GM12878 (cell line): ENCODE results near the gene PALMD. TPM values are rescaled to one million over a fixed set of nuclear protein-coding genes. Genes with fewer than 3 reads are reported as not detected.

Experiments used
- ATAC-seq: fragments of 200-7000 bp; cut with Tn5 transposase; 3 replicates; pipeline ENCODE4 v1.9.1; 2020; ENCODE audit warnings: mild to moderate bottlenecking, moderate library complexity
- BruUV-seq: library from RNA; stranded (reverse); fragments of 400-500 nt; replicated peaks from 2 replicates; lab custom pipeline; 2021; lab: Mats Ljungman, UMichigan
- CTCF ChIA-PET: fragments of 300-600 bp; sonication (Branson Sonifier 250); formaldehyde crosslinking; extraction: SDS; loops from one replicate; lab custom pipeline; 2021; ENCODE audit warnings: inconsistent platforms; lab: Yijun Ruan, JAX
- POLR2A ChIA-PET: fragments of 350-600 bp; formaldehyde crosslinking; extraction: SDS; loops from one replicate; lab custom pipeline; 2021; ENCODE audit warnings: inconsistent platforms; lab: Charles Lee
- RAD21 ChIA-PET: fragments of 300-600 bp; sonication (Branson Sonifier 250); formaldehyde crosslinking; loops from one replicate; lab custom pipeline; 2023; ENCODE audit warnings: antibody characterized with exemption; ENCODE audit not compliant: unreplicated experiment; lab: Charles Lee
- SMC1A ChIA-PET: fragments of 300-600 bp; sonication (Branson Sonifier 250); formaldehyde crosslinking; loops from one replicate; lab custom pipeline; 2023; ENCODE audit not compliant: unreplicated experiment, uncharacterized antibody; lab: Charles Lee
- DNase-seq: peaks from one replicate; pipeline ENCODE4 v3.0.0-alpha.2; 2011; ENCODE audit warnings: low read depth, low spot score
- FAIRE-seq: peaks from 3 replicates; lab custom pipeline; 2011; peaks lifted over from hg19 to GRCh38; lab: Jason Lieb, UNC
- H2AFZ ChIP-seq: 2 replicates; pipeline ENCODE4 v1.6.0; 2011; ENCODE audit warnings: low read depth, low read length, control low read depth; ENCODE audit not compliant: control insufficient read depth
- H3K27ac ChIP-seq: 2 replicates; pipeline ENCODE4 v1.5.1; 2011; ENCODE audit warnings: control low read depth; ENCODE audit not compliant: control insufficient read depth, insufficient read depth
- H3K27me3 ChIP-seq, 2 experiments: replicated peaks in 1 of 2; 2 replicates each; pipeline versions ENCODE4 v1.6.0 to v1.6.1; 2011; ENCODE audit warnings: low read length in 1 of 2; ENCODE audit not compliant: control insufficient read depth in 2 of 2, insufficient read depth in 2 of 2
- H3K36me3 ChIP-seq, 2 experiments: 2 replicates each; pipeline ENCODE4 v1.5.1; 2011; ENCODE audit warnings: low read length in 1 of 2; ENCODE audit not compliant: control insufficient read depth in 2 of 2, insufficient read depth in 2 of 2
- H3K4me1 ChIP-seq: 2 replicates; pipeline ENCODE4 v1.6.1; 2011; ENCODE audit warnings: mild to moderate bottlenecking, low read length, moderate library complexity, mixed read lengths; ENCODE audit not compliant: control insufficient read depth, insufficient read depth
- H3K4me2 ChIP-seq: 2 replicates; pipeline ENCODE4 v1.6.0; 2011; ENCODE audit warnings: control low read depth; ENCODE audit not compliant: control insufficient read depth, insufficient read depth
- H3K4me3 ChIP-seq: fragments of 200-600 bp; sonication (generic); 2 replicates; pipeline ENCODE4 v1.5.1; 2016
- H3K79me2 ChIP-seq: 2 replicates; pipeline ENCODE4 v1.6.0; 2011; ENCODE audit warnings: low read length; ENCODE audit not compliant: control insufficient read depth, insufficient read depth
- H3K9ac ChIP-seq: 2 replicates; pipeline ENCODE4 v1.8.0; 2011; ENCODE audit warnings: low read length, control low read depth, mixed read lengths; ENCODE audit not compliant: control insufficient read depth, insufficient read depth
- H3K9me3 ChIP-seq: replicated peaks from 3 replicates; pipeline ENCODE4 v1.5.1; 2011; ENCODE audit warnings: mild to moderate bottlenecking, low read length; ENCODE audit not compliant: control insufficient read depth, insufficient read depth
- H4K20me1 ChIP-seq: 2 replicates; pipeline ENCODE4 v1.6.0; 2011; ENCODE audit not compliant: control insufficient read depth, insufficient read depth
- BACH1 ChIP-seq: fragments of 450-650 bp; IDR thresholded peaks from 2 replicates; pipeline ENCODE4 v1.6.1; 2017; ENCODE audit warnings: mild to moderate bottlenecking, borderline replicate concordance
- CUX1 ChIP-seq: IDR thresholded peaks from 2 replicates; pipeline ENCODE4 v1.6.1; 2012; ENCODE audit warnings: improper control_type of control experiment, low read depth, low read length; ENCODE audit not compliant: insufficient replicate concordance
- EZH2 ChIP-seq: IDR thresholded peaks from 2 replicates; pipeline ENCODE4 v1.6.1; 2012; ENCODE audit warnings: low read depth, mild to moderate bottlenecking, control low read depth, inconsistent platforms, low read length, borderline replicate concordance; ENCODE audit not compliant: control insufficient read depth
- GABPA ChIP-seq: IDR thresholded peaks from 2 replicates; pipeline ENCODE4 v1.6.1; 2014; ENCODE audit warnings: antibody characterized with exemption, low read depth, mild to moderate bottlenecking, inconsistent platforms
- LARP7 ChIP-seq: fragments of 450-650 bp; IDR thresholded peaks from 2 replicates; pipeline ENCODE4 v1.6.1; 2017; ENCODE audit warnings: mild to moderate bottlenecking
- MTA3 ChIP-seq: IDR thresholded peaks from 2 replicates; pipeline ENCODE4 v1.6.1; 2012; ENCODE audit warnings: low read length, inconsistent platforms, borderline replicate concordance
- NFXL1 ChIP-seq: fragments of 450-650 bp; IDR thresholded peaks from 2 replicates; pipeline ENCODE4 v1.6.1; 2017; ENCODE audit warnings: antibody characterized with exemption, mild to moderate bottlenecking, borderline replicate concordance
- NR2C2 ChIP-seq: IDR thresholded peaks from 2 replicates; pipeline ENCODE4 v1.6.1; 2011; ENCODE audit warnings: borderline replicate concordance, low read depth; ENCODE audit not compliant: control insufficient read depth, insufficient read length
- PKNOX1 ChIP-seq: fragments of 450-650 bp; IDR thresholded peaks from 2 replicates; pipeline ENCODE4 v1.6.1; 2016; ENCODE audit warnings: mild to moderate bottlenecking
- RFX5 ChIP-seq: IDR thresholded peaks from 2 replicates; pipeline ENCODE4 v1.6.1; 2011; ENCODE audit warnings: low read depth, low read length, improper control_type of control experiment
- SP1 ChIP-seq: IDR thresholded peaks from one replicate; pipeline ENCODE4 v1.6.1; 2011; ENCODE audit warnings: low read depth, low read length
- YY1 ChIP-seq: IDR thresholded peaks from 2 replicates; pipeline ENCODE4 v1.6.1; 2011; ENCODE audit warnings: low read depth, mild to moderate bottlenecking, low read length
- ZSCAN29 ChIP-seq: fragments of 450-650 bp; IDR thresholded peaks from 2 replicates; pipeline ENCODE4 v1.6.1; 2017; ENCODE audit warnings: mild to moderate bottlenecking, moderate library complexity
- in situ Hi-C: fragments of 300-500 bp; cut with MboI; formaldehyde crosslinking; loops from 9 replicates; pipeline ENCODE4 v1.14.3; 2018; ENCODE audit warnings: mixed read lengths
- intact Hi-C: fragments of 100-400 bp; cut with micrococcal nuclease; formaldehyde crosslinking; loops from one replicate; pipeline ENCODE4 v1.14.2; 2022; ENCODE audit not compliant: unreplicated experiment
- polyA plus RNA-seq, 11 experiments: library from polyadenylated mRNA; depleted of rRNA in 4 of 11; unstranded in 6 of 11; stranded (reverse) in 5 of 11; fragments of >200 nt; fragmentation: Nextera tagmentation in 4 of 11; fragmentation: Illumina TruSeq in 1 of 11; extraction: Ambion mirVana in 4 of 11; extraction: Trizol in 1 of 11; gene quantifications; 1 replicate in 1 of 11; 2 replicates in 10 of 11; pipeline versions ENCODE4 v1.2.1 to v1.2.3, GENCODE V29; 2011 to 2016; ENCODE audit warnings: inconsistent platforms in 2 of 11, missing spikeins in 2 of 11, low read depth in 1 of 11
- total RNA-seq, 4 experiments: library from RNA; depleted of rRNA in 3 of 4; stranded (reverse); fragments of >200 nt in 3 of 4; fragmentation: Illumina TruSeq in 1 of 4; extraction: Trizol in 1 of 4; gene quantifications; 2 replicates each; pipeline versions ENCODE4 v1.2.1 to v1.2.3, GENCODE V29; 2013 to 2021

Gene PALMD
- total and polyA plus RNA-seq, 10 of the 15 experiments (the other 5 are each of a cell fraction or from before 2014, with no cell fraction given): under 0.01 to 0.09 (median 0.04) TPM; not detected in 4

GRCh38 chr1:99704356-99704816, 58.5 kb downstream of the PALMD start (continued):
- TF ChIP-seq CUX1 (no peak), MTA3 (no peak), RFX5 (no peak)

DNA sequence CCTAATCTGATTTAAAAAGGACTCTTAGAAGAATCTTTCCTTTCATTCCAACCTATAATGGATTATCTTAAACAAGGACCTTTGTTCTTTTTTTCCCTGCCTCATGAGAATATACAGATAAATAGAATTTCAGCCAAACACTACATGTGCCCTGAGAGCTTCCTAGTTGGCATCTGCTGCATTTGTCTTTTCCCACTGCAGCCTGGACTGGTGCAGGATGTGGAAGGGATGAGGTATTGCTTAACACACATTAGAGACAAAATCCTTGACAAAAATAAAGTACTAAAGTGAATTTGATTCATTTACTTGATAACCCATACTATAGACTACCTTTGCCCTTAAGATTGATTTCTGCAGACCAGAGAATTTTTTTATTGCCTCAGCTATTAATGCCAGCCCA, 59.5 kb downstream of the PALMD start:
- H2AFZ ChIP-seq: no peak overlapping the region
- no peaks in the 10 kb centered on the region for H4K20me1 ChIP-seq
- H3K9ac ChIP-seq: no peak overlapping the region
- no peaks in the 10 kb centered on the region for H3K79me2 ChIP-seq
- intact Hi-C loops (loop anchor here (5.0 to 10.0 kb wide), 2 partner anchors 223 to 711 kb away; no protein-coding TSS in a partner anchor), in situ Hi-C loops (loop anchor here (10.0 kb wide), 1 partner anchor 521 kb away; no protein-coding TSS in a partner anchor)
- FAIRE-seq (no peak), DNase-seq (no peak), ATAC-seq (no peak)
- SMC1A ChIA-PET: no interaction called here
- no peak overlapping the region for H3K27ac ChIP-seq
- H3K4me2 ChIP-seq: no peak overlapping the region
- BruUV-seq: no TSS peak
- H3K4me3 ChIP-seq: no peak overlapping the region
- peaks cover 3 to 6% of the 10 kb centered on the region in 2 experiments; a peak in 3 of 4 replicates for H3K36me3 ChIP-seq
- POLR2A ChIA-PET: no interaction called here
- H3K27me3 ChIP-seq: no peaks in the 10 kb centered on the region
- TF ChIP-seq LARP7: no peak
- TF ChIP-seq EZH2: no peak
- TF ChIP-seq BACH1: no peak
- TF ChIP-seq GABPA: no peak
- no peak for TF ChIP-seq NFXL1
- no peak for TF ChIP-seq YY1
- TF ChIP-seq ZSCAN29: no peak
- no peak for TF ChIP-seq PKNOX1
- TF ChIP-seq SP1: no peak
- no peak for TF ChIP-seq NR2C2
- no peaks in the 10 kb centered on the region for H3K4me1 ChIP-seq
- CTCF ChIA-PET: interaction anchor here (1.4 to 2.0 kb wide), 2 partner anchors 18 to 63 kb away, joined by 3 to 5 read pairs; no protein-coding TSS in a partner anchor
- H3K9me3 ChIP-seq: no peaks in the 10 kb centered on the region
- RAD21 ChIA-PET: interaction anchor here (0.6 kb wide), 1 partner anchor 178 kb away, joined by 3 read pairs; no protein-coding TSS in a partner anchor
